Brain pericyte (primary cell): ENCODE data around the gene PCNX3.

Experiments used
- DNase-seq: peaks from one replicate; pipeline ENCODE4 v3.0.0-alpha.2; 2012; ENCODE audit warnings: low read depth, low spot score

The PCNX3 gene

GRCh38 chr11:65580031-65580692, 35.4 kb upstream of the PCNX3 start:
- DNase-seq: no peak

GRCh38 chr11:65580756-65581155, 34.8 kb upstream of the PCNX3 start:
- no peak for DNase-seq

- DNase-seq: no peak
Observed at GRCh38 chr11:65581928-65582327, 33.6 kb upstream of the PCNX3 start.

GRCh38 chr11:65583589-65583988, 32.0 kb upstream of the PCNX3 start:
- DNase-seq: no peak

GRCh38 chr11:65584106-65584505, 31.5 kb upstream of the PCNX3 start:
- no peak for DNase-seq

- no peak for DNase-seq
Observed at GRCh38 chr11:65584723-65585171, 30.8 kb upstream of the PCNX3 start.

GRCh38 chr11:65585396-65586246, 30.0 kb upstream of the PCNX3 start:
- no peak for DNase-seq

GRCh38 chr11:65586247-65586630, 29.3 kb upstream of the PCNX3 start:
- no peak for DNase-seq

- no peak for DNase-seq
Observed at GRCh38 chr11:65586676-65587075, 28.9 kb upstream of the PCNX3 start.

GRCh38 chr11:65588199-65589054, 27.1 kb upstream of the PCNX3 start:
- no peak for DNase-seq

- DNase-seq: no peak
Observed at GRCh38 chr11:65589444-65590239, 25.9 kb upstream of the PCNX3 start.

- DNase-seq: no peak
Observed at GRCh38 chr11:65590240-65590738, 25.3 kb upstream of the PCNX3 start.

- no peak for DNase-seq
Observed at GRCh38 chr11:65591939-65592857, 23.4 kb upstream of the PCNX3 start.

- DNase-seq: no peak
Observed at GRCh38 chr11:65592858-65593517, 22.6 kb upstream of the PCNX3 start.

GRCh38 chr11:65593518-65594414, 21.8 kb upstream of the PCNX3 start:
- no peak for DNase-seq

- DNase-seq: no peak
Observed at GRCh38 chr11:65595131-65595530, 20.4 kb upstream of the PCNX3 start.

GRCh38 chr11:65595543-65596281, 19.9 kb upstream of the PCNX3 start, which contains the start of gene KCNK7:
Gene KCNK7, minus strand, starts transcription at chr11:65595800. Its CDS starts 28 bp downstream, at chr11:65595772.
- no peak for DNase-seq

- no peak for DNase-seq
Observed at GRCh38 chr11:65596520-65596919, 19.1 kb upstream of the PCNX3 start.
